ENCODE results near the gene M1AP.
"Not testable (repeated sequence)": the region's sequence is repeated elsewhere in the genome, so short reads cannot be mapped to it uniquely, and the experiment has no call there.

M1AP gene

DNA sequence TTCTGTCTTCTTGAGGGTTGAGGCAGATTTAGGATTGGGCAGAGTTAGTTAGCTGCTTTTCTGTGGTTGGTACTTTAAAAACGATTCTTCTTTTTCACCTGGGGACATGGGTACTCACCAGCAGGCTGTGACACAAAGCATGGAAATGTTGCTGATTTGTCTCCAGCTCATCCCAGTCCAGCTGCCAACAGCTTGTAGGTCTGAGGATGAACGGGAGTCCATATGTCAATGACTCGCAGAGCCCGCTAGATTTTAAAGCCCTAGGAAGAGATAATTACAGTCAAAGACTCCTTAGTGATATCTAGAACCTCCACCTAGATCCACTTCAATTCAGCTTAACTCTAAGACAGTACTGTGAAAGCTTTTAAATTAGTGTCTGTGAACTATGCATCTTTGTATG is 72.8 kb downstream of the M1AP start:
- DNase-seq, result no peak
- intact Hi-C loops (cut with DNase I), result no loop called here

DNA sequence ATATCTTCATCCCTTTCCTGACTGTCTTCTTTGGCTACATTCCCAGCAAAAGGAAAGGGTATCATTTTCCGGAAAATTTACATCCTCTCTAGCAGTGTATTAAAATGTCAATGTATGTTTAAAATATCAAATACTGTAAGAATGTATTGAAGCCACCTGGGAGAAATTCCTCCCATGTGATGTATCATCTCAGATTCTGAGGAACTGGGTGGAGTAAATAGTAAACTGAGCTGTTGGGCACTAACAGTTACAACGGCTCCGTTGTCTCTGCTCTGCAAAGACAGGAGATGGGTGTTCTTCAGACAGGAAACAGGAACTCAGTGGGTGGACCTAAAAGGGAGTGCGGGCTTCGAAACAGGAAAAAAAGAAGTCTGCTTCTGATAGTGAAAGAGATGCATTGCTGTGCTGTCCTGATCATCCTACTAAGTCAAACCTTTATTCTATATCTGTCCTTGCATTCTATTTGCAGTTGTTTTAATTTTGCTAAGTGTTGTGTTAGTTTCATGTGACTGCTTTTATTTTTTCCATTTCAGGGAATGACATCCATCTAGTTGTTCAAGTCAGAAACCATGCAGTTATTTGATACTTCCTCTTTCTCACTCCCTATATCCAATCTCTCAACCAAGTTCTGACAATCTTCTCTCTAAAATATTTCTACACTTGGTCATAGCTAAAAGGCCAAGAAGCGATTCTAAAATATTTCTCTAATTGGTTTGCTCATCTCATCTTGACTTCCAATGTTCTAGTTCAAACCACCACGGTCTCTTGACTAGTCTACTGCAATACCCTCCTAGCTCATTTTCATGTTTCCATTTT is 74.2 kb downstream of the M1AP start:
- peak in 1 of 42 donors; percentile 30 for DNase-seq
- intact Hi-C loops (cut with DNase I), result no loop called here

DNA sequence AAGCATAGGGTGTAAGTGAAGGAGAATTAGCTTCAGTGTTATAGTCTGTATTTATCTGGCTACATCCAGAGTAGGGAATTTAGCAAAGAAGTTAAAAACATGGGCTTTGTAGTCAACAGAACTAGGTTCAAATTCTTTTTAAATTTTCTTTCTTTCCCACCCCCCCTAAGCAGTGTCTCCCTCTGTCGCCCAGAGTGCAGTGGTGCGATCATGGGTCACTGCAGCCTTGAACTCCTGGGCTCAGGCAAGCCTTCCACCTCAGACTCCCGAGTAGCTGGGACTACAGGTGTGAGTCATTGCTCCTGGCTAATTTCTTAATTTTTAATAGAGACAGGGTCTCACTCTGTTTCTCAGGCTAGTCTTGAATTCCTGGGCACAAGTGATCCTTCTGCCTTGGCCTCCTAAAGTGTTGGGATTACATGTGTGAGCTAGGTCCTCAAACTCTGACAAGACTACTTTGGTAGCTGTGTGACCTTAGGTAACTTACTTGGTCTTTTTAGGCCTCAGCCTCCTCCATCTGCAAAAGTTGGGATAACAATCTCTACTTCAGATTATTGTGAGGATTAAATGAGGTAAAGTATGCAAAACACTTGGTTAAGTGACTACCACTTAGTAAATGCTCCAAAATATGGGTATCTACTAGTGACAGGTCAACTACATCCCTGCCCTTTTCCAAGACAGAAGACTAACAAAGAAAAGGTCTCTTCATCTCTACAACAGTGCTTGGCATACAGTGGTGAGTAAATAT is 75.8 kb downstream of the M1AP start:
- DNase-seq, result no peak
- intact Hi-C loops (cut with DNase I), result no loop called here

DNA sequence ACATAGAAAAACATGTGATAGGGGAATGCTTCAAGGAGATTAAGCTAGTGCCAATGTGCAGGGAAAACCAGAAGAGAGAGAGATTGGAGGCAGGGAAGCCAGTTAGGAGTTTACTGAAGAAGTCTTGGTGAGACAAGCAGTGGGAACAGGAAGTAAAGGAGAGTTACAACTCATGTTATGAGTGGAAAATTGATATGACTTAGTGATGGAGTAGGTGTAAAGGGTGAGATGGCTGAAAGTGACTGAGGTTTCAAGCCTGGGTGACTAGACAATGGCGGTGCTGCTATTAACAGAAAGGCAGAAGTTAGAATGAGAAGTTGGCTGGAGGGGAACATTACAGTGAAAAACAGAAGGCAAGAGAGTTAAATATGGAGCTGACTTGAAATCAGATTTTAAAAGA is 77.1 kb downstream of the M1AP start:
- intact Hi-C loops (cut with DNase I), result no loop called here
- DNase-seq, result no peak

DNA sequence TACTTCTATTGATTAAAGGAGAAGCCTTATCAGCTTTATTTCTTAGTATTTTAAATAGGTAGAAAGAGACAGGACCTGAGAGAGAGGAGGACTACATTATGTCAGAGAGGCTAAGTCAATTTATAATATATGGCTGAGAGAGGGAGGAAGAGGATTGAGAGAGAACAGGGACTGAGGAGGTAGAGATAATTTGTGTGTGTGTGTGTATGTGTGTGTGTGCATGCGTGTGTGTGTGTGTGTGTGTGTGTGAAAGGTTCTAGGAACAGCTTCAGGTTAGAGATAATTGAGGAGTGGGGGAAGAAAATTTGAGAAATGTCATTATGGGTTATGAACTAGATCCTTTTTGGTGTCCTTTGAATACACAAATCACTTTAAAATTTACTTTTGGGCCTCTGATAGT is 78.4 kb downstream of the M1AP start:
- intact Hi-C loops (cut with DNase I), result no loop called here

DNA sequence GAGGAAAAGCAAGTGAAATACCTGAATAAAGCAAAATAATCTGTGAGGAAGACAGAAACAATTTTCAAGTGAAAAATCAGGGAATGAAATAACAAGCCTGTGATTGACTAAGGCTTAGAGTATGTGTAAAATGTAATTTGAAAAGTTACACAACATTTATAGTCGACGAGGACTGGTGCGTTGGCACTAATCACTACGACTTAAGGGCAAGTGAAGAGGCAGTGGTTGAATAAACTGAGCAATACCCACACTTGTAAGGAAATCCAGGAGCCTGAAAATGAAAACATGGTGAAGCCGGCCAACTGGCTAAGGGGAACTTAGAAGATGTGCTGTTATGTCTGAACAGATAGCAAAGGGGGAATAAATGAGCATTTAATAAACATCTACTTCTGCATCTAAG is 80.2 kb downstream of the M1AP start:
- no peak for DNase-seq
- intact Hi-C loops (cut with DNase I), result no loop called here

More for the DNA sequence above, 78.4 kb downstream of the M1AP start:
- DNase-seq, result no peak

DNA sequence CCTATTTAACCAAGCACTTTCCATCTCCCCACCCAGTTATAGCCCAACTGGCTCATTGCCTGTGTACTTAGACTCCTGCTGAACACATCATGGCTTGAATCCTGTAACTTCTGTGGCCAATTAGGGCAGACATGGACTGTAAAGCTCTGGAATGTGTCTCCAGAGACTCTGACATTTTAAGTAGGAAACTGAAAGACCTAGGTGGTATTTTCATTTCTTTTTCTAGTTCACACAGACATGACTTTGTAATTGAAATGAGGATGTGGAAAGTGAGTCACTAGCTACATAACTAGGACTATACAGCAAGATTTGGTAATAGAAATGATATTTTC is 81.4 kb downstream of the M1AP start:
- DNase-seq, result no peak
- intact Hi-C loops (cut with DNase I), result no loop called here

DNA sequence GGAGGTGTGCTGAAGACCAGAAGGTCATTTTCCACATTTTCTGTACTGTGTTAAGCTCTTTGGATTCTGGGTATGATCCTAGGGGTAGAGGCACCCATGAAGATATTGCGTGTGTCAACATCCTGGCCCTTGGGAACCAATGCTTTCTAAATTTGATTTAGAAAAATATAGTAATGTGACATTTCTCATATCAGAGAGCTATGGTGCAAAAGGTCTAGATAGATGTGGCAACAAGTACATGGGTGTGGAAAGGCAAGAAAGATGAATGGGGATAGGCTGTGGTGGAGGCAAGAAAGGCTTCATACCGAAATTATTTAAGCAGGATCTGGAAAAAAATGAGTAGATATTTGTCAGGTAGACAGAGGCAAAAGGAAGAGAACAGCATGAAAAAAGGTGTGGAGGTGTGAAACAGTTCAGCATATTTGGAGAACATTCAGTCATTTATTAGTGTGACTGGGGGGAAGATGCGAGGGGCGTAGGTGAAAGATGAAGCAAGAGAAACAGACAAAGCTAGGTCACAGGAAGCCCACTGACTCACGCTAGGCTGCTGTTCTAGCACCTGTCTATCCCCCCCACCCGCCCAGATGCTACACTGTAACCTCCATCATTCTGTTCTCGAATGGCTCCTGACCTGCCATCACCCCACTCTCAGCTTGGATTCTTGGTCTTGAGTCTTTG is 81.9 kb downstream of the M1AP start:
- intact Hi-C loops (cut with DNase I), result no loop called here
- DNase-seq, result no peak

DNA sequence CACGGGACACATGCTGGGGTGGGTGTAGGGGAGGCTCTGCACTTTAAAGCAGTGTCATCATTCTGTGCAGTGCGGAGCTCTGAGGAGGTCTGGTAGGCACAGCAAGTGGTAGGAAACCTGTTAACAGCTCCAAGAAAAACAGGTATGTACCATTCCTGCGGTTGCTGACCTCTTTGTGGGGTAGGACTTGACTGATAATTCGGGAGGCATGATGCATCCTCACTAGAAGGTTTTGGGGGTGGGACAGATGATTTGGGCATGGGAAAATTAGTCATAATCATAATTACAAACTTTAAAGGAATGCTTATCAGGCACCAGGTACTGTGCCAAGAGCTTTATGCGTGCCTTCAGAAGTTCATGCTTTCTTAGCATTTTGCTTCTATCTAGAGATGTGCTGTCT is 83.9 kb downstream of the M1AP start:
- DNase-seq, result no peak
- intact Hi-C loops (cut with DNase I), result no loop called here

DNA sequence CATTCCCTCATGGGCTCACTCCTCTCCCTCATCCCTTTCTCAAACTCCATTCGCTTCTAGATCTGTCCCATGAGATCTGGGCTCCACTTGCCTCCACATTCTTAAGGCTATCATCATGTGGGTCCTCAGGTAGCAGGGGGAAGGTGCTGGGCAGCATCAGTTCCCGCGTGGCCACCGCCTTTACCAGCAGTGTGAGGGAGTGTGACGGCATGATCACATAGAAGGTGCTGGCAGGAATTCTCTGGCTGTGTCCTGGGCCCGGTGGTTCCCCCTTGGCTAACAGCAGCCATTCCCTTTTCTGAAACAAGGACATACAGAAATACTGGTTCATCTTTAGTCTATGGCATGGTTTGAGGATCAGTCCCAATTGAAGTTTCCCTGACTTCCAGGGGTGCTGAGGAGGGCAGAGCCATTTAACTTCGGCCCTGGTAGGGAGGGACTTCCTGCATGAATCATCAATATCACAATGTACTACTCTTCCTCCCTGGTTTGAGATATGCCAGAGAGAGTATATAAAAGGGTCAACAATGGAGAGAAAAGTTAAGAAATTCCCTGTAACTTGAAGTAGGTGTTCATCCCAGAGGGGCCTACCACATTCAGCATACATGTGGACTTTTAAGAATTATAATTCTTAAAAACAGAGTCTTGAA is 85.9 kb downstream of the M1AP start:
- no peak for DNase-seq
- intact Hi-C loops (cut with DNase I), result no loop called here

DNA sequence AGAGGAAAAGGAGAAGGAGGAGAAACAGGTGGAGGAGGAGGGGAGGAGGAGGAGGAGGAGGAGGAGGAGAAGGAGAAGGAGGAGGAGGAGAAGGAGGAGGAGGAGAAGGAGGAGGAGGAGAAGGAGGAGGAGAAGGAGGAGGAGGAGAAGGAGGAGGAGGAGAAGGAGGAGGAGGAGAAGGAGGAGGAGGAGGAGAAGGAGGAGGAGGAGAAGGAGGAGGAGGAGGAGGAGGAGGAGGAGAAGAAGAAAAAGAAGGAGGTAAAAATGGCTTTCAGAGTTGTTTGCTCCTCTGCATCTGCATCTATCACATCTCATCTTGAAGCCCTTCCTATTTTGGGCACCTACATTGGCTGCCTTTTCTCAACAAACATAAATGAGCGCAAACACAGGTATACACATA is 87.1 kb downstream of the M1AP start:
- intact Hi-C loops (cut with DNase I); DNase-seq: not testable (repeated sequence)

DNA sequence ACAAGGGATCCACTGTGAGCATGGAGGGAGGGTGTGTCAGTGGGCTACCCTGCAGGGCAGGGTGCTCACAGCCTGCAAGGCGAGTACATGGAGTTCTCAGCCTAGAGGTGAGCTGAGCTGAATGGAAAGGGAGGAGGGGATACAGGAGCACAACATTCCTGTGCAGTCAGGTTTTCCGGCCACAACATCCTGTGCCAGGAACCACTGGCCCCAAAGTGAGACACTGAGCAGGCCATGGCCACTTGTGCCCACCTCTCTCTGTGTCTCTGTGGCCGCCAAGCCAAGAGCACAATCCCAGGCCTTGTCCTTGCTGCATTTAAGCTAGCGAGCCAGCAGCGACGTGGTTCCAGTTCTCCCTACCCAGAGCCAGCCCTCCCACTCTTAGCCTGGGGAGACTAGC is 87.5 kb downstream of the M1AP start:
- DNase-seq, result no peak
- intact Hi-C loops (cut with DNase I), result no loop called here

DNA sequence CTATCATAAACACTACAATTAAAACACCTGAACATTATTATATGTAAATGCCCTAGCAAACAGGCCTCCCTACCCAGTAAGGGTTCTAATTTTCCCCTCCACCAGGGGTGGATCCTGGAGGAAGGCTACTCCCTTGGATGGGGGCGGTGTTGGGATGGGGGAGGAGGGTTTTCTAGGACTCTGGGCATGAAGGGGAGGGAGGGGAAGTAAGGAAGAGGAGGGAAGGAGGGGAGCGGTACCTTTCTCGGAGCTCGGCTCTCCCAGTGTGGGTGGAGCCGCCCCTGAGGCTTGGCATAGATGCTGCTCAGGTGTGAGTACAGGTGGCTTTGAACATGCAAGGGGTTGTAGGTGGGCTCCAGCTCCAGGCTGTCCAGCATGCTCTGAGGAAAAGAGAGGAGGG is 88.2 kb downstream of the M1AP start:
- intact Hi-C loops (cut with DNase I), result no loop called here
- no peak for DNase-seq

DNA sequence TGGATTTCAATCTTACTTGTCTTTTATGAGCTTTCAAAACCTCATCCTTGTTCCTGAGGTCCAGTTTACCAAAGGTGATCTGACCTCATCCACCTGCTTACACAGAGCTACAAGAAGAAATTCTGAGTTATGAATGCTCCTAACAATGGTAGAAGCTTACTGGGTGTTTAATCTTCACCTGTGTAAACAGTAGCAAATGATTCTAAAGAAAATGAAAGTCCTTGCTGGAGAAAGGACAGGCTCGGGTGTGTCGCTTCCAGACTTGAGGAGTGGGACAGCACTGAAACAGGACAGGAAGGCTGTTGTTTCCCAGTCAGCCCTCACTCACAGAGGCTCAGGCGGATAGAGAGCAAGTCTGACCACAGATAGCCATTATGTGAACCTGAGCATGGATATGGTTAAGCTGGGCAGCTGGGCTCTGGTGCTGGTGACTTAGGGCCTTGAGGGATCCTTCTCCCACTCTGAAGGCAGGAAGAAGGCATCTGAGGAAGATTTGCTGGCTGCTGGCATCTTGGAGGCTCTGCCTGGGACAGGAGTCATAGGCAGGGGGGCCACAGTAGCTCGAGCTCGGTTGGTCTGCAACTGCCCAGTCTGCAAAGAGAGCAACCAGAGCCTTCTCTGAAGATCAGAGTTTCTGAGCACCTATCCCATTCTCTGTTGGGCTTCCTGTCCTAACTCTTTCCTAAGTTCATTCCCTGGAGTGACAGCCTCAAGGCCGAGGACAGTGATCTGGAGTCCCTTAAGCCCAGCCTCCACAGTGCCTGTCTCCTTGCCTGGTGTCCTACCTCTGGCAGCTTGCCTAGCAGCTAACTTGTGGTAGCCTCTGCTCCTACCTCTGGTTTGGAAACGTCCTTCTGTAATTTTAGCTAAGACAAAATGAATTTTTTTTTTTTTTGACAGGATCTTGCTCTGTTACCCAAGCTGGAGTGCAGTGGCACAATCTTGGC is 89.6 kb downstream of the M1AP start:
- no peak for DNase-seq
- intact Hi-C loops (cut with DNase I), result no loop called here

DNA sequence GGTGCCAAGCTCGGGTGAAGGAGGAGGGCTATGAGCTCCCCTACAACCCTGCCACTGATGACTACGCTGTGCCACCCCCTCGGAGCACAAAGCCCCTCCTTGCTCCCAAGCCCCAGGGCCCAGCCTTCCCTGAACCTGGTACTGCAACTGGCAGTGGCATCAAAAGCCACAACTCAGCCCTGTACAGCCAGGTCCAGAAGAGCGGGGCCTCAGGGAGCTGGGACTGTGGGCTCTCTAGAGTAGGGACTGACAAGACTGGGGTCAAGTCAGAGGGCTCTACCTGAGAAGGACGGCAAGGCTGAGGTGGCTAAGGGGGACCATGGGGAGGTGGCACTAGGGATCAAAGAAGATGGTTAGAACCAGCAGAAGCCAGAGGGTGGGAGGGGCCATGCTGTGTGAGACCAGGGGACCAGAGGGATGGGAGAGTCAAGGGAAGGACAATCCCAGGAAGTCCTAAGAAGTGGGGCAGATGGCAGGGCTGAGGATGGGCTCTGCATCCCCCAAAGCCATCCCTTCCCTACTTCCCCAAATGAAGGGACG is 91.2 kb downstream of the M1AP start:
- no peak for DNase-seq
- intact Hi-C loops (cut with DNase I), result no loop called here

DNA sequence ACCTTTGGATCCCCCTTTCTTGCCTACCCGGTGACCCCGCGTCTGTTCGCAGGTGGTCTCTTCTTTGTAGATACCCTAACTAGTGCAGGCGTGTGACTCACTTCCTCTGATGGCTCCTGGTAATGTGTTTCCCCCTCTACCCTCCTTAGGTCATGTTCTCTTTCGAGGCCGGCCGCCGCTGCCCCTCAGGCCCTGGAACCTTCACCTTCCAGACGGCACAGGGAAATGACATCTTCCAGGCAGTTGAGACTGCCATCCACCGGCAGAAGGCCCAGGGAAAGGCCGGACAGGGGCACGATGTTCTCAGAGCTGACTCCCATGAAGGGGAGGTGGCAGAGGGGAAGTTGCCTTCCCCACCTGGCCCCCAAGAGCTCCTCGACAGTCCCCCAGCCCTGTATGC is 92.0 kb downstream of the M1AP start:
- intact Hi-C loops (cut with DNase I), result no loop called here
- no peak for DNase-seq

DNA sequence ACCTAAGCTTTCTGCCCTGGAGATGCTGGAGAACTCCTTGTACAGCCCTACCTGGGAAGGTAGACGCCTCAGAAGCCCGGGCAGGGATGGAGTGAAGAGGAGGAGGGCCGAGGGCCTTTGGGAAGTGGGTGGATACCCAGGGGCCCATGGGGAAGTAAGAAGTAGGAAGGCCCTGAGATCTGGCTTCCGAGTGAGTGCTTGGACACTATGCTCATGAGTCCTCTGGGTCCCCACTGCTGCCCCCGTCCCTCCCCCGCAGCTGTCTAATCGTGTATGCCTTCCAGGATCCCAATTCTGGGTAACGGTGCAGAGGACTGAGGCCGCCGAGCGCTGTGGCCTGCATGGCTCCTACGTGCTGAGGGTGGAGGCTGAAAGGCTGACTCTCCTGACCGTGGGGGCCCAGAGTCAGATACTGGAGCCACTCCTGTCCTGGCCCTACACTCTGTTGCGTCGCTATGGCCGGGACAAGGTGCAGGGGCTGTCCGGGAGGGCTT is 92.5 kb downstream of the M1AP start:
- intact Hi-C loops (cut with DNase I), result no loop called here
- peak in 7 of 42 donors; percentile 10 to 47 (median 20) for DNase-seq

DNA sequence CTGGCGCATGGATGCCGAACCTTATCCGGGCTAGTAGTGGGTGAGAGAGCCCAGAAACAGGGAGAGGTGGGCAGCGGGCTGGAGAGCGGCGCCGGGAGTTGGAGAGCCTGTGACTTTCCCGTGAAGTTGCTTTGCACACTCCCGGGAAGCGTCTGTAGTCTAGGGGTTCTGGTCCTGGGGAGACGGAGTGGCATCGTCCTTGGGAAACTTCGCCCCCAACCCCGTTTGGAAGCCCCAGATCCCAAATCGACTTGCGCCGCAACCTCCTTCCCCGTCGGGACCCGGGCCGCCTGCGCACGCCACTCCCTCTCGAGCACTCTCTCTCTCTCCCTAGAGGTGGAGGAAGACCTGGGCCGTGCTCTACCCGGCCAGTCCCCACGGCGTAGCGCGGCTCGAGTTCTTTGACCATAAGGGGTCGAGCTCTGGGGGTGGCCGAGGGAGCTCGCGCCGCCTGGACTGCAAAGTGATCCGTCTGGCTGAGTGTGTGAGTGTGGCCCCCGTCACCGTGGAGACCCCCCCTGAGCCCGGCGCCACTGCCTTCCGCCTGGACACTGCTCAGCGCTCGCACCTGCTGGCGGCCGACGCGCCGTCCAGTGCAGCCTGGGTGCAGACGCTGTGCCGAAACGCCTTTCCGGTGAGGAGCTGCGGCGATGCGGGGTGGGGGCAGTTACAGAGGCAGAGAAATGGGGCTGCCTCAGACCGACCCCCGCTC is 93.2 kb downstream of the M1AP start:
- DNase-seq, result no peak
- intact Hi-C loops (cut with DNase I), result no loop called here

All from head of caudate nucleus (tissue), 42 donors.